SU-DHL-6 (cell line): Measurements from ENCODE around the gene NELL1.

Source experiments
- H2AFZ ChIP-seq: fragments of 200-600 bp; sonication (generic); 2 replicates; pipeline ENCODE4 v1.6.1; 2014; ENCODE audit warnings: low read depth, mild to moderate bottlenecking, moderate library complexity, mixed read lengths, antibody characterized with exemption, low read length; ENCODE audit not compliant: severe bottlenecking
- H3F3A ChIP-seq: fragments of 200-600 bp; shearing (Covaris generic); 2 replicates; pipeline ENCODE4 v1.6.0; 2016; ENCODE audit warnings: antibody characterized with exemption, mild to moderate bottlenecking; ENCODE audit not compliant: insufficient read depth
- H3K27ac ChIP-seq: fragments of 200-600 bp; sonication (generic); 2 replicates; pipeline ENCODE4 v1.5.1; 2016; ENCODE audit warnings: low read depth, mild to moderate bottlenecking, low read length, moderate library complexity, mixed read lengths
- H3K27me3 ChIP-seq: fragments of 200-600 bp; sonication (generic), shearing (Covaris generic); 2 replicates; pipeline ENCODE4 v1.6.0; 2014; ENCODE audit warnings: mild to moderate bottlenecking, low read length
- H3K36me3 ChIP-seq: fragments of 200-600 bp; sonication (generic); 2 replicates; pipeline ENCODE4 v1.6.1; 2014; ENCODE audit warnings: mild to moderate bottlenecking, low read length, mixed read lengths
- H3K4me2 ChIP-seq: fragments of 300-600, 200-600 bp; shearing (Covaris generic), sonication (generic); 2 replicates; pipeline ENCODE4 v1.6.0; 2014; ENCODE audit warnings: low read length, low read depth, mild to moderate bottlenecking; ENCODE audit not compliant: poor library complexity, severe bottlenecking
- H3K4me3 ChIP-seq: fragments of 200-600 bp; sonication (generic); 2 replicates; pipeline ENCODE4 v1.5.1; 2014; ENCODE audit warnings: antibody characterized with exemption, low read length, mild to moderate bottlenecking, mixed read lengths; ENCODE audit not compliant: insufficient read depth, poor library complexity, severe bottlenecking
- H3K79me2 ChIP-seq: fragments of 200-600 bp; sonication (generic); 2 replicates; pipeline ENCODE4 v1.6.1; 2014; ENCODE audit warnings: mild to moderate bottlenecking, low read length, moderate library complexity; ENCODE audit not compliant: insufficient read depth
- H3K9ac ChIP-seq: fragments of 200-600 bp; sonication (generic); 2 replicates; pipeline ENCODE4 v1.7.0; 2014; ENCODE audit warnings: mild to moderate bottlenecking, low read length
- H3K9me2 ChIP-seq: fragments of 200-600 bp; sonication (generic); replicated peaks from 2 replicates; pipeline ENCODE4 v1.6.1; 2014; ENCODE audit warnings: low read length; ENCODE audit not compliant: insufficient read depth
- H3K9me3 ChIP-seq: fragments of 200-600 bp; sonication (generic); 2 replicates; pipeline ENCODE4 v1.6.1; 2014; ENCODE audit warnings: low read length, mixed read lengths; ENCODE audit not compliant: insufficient read depth
- H4K20me1 ChIP-seq: fragments of 200-600 bp; sonication (generic); 2 replicates; pipeline ENCODE4 v1.6.1; 2014; ENCODE audit warnings: low read depth, mild to moderate bottlenecking, antibody characterized with exemption, low read length, moderate library complexity, mixed read lengths
- CTCF ChIP-seq: fragments of 200-600 bp; sonication (generic); IDR thresholded peaks from one replicate; pipeline ENCODE4 v1.5.1; 2017; ENCODE audit warnings: antibody characterized with exemption, mild to moderate bottlenecking, low read length, moderate library complexity; ENCODE audit not compliant: insufficient read depth, poor library complexity, severe bottlenecking
- EZH2phosphoT487 ChIP-seq: fragments of 200-600 bp; sonication (generic), shearing (Covaris generic); conservative IDR thresholded peaks from 2 replicates; pipeline ENCODE4 v1.6.1; 2018; ENCODE audit warnings: mild to moderate bottlenecking, antibody characterized with exemption, low read length, moderate library complexity, mixed read lengths

Gene NELL1

GRCh38 chr11:21560466-21560975 is 891.1 kb downstream of the NELL1 start:
- Histone ChIP-seq H3K27me3 (no peaks in the 10 kb centered on the region), H3K27ac (no peak overlapping the region), H4K20me1 (no peaks in the 10 kb centered on the region), H3K9ac (no peak overlapping the region), H2AFZ (no peak overlapping the region), H3K4me3 (no peak overlapping the region), H3F3A (no peaks in the 10 kb centered on the region), H3K36me3 (no peaks in the 10 kb centered on the region), H3K4me2 (no peak overlapping the region), H3K9me3 (no peaks in the 10 kb centered on the region), H3K9me2 (no peaks in the 10 kb centered on the region), H3K79me2 (no peaks in the 10 kb centered on the region)
- TF ChIP-seq EZH2phosphoT487: no peak
- no peak for TF ChIP-seq CTCF

GRCh38 chr11:21561581-21561980 is 892.2 kb downstream of the NELL1 start:
- TF ChIP-seq CTCF (no peak), EZH2phosphoT487 (no peak)
- Histone ChIP-seq H2AFZ (no peak overlapping the region), H3F3A (no peaks in the 10 kb centered on the region), H3K9ac (no peak overlapping the region), H3K36me3 (no peaks in the 10 kb centered on the region), H3K9me2 (no peaks in the 10 kb centered on the region), H3K4me2 (no peak overlapping the region), H3K79me2 (no peaks in the 10 kb centered on the region), H3K9me3 (no peaks in the 10 kb centered on the region), H3K4me3 (no peak overlapping the region), H3K27me3 (no peaks in the 10 kb centered on the region), H3K27ac (no peak overlapping the region), H4K20me1 (no peaks in the 10 kb centered on the region)

- Histone ChIP-seq H3K9ac (no peak overlapping the region), H3K9me3 (no peaks in the 10 kb centered on the region), H3K27ac (no peak overlapping the region), H3K4me2 (no peak overlapping the region), H3F3A (no peaks in the 10 kb centered on the region), H3K9me2 (no peaks in the 10 kb centered on the region), H3K27me3 (no peaks in the 10 kb centered on the region), H2AFZ (no peak overlapping the region), H3K79me2 (no peaks in the 10 kb centered on the region), H3K36me3 (no peaks in the 10 kb centered on the region), H3K4me3 (no peak overlapping the region), H4K20me1 (no peaks in the 10 kb centered on the region)
- TF ChIP-seq CTCF (no peak), EZH2phosphoT487 (no peak)
Measured at GRCh38 chr11:21564095-21564494, 894.7 kb downstream of the NELL1 start.
